H9 (cell line): Measurements from ENCODE around the gene CCDC172. TPM values are rescaled to one million over a fixed set of nuclear protein-coding genes. Genes with fewer than 3 reads are reported as not detected.

Experiments used
- DNase-seq: peaks from one replicate; pipeline ENCODE4 v3.0.0-alpha.2; 2017
- H2AFZ ChIP-seq: one replicate; pipeline ENCODE4 v1.6.1; 2013; ENCODE audit warnings: mild to moderate bottlenecking, low read length, control low read depth, moderate library complexity
- H2AK5ac ChIP-seq: 2 replicates; pipeline ENCODE4 v1.6.1; 2013; ENCODE audit warnings: low read length, control low read depth, mixed read lengths; ENCODE audit not compliant: insufficient read length
- H2BK120ac ChIP-seq: one replicate; pipeline ENCODE4 v1.6.1; 2013; ENCODE audit warnings: low read depth, mild to moderate bottlenecking, low read length, control low read depth, inconsistent platforms; ENCODE audit not compliant: poor library complexity, severe bottlenecking
- H2BK12ac ChIP-seq: 2 replicates; pipeline ENCODE4 v1.6.1; 2013; ENCODE audit warnings: low read length, control low read depth, mixed read lengths, low read depth; ENCODE audit not compliant: insufficient read length
- H2BK15ac ChIP-seq: 2 replicates; pipeline ENCODE4 v1.6.1; 2013; ENCODE audit warnings: low read depth, low read length, control low read depth
- H2BK20ac ChIP-seq: one replicate; pipeline ENCODE4 v1.6.1; 2013; ENCODE audit warnings: low read depth, mild to moderate bottlenecking, low read length, control low read depth, inconsistent platforms; ENCODE audit not compliant: poor library complexity, severe bottlenecking
- H2BK5ac ChIP-seq: 2 replicates; pipeline ENCODE4 v1.6.1; 2013; ENCODE audit warnings: low read length, control low read depth, mixed read lengths; ENCODE audit not compliant: insufficient read length
- H3K14ac ChIP-seq: 2 replicates; pipeline ENCODE4 v1.6.1; 2013; ENCODE audit warnings: low read length, control low read depth; ENCODE audit not compliant: insufficient read depth
- H3K18ac ChIP-seq: 2 replicates; pipeline ENCODE4 v1.6.1; 2013; ENCODE audit warnings: low read depth, mild to moderate bottlenecking, mixed read lengths, low read length, control low read depth; ENCODE audit not compliant: insufficient read length
- H3K23ac ChIP-seq: 2 replicates; pipeline ENCODE4 v1.6.1; 2013; ENCODE audit warnings: low read length, control low read depth, mixed read lengths, low read depth; ENCODE audit not compliant: insufficient read length
- H3K23me2 ChIP-seq: 2 replicates; pipeline ENCODE4 v1.6.1; 2013; ENCODE audit warnings: low read depth, mild to moderate bottlenecking, mixed read lengths, low read length, control low read depth; ENCODE audit not compliant: insufficient read length, poor library complexity, severe bottlenecking
- H3K27ac ChIP-seq: 2 replicates; pipeline ENCODE4 v1.5.1; 2013; ENCODE audit warnings: low read length, control low read depth, mixed read lengths, low read depth; ENCODE audit not compliant: insufficient read length
- H3K27me3 ChIP-seq: 2 replicates; pipeline ENCODE4 v1.6.1; 2013; ENCODE audit warnings: low read length, control low read depth, inconsistent platforms; ENCODE audit not compliant: insufficient read depth
- H3K4ac ChIP-seq: 2 replicates; pipeline ENCODE4 v1.6.1; 2013; ENCODE audit warnings: low read depth, mild to moderate bottlenecking, control low read depth, inconsistent platforms, low read length, moderate library complexity
- H3K4me1 ChIP-seq: 2 replicates; pipeline ENCODE4 v1.6.1; 2013; ENCODE audit warnings: low read length, control low read depth, inconsistent platforms; ENCODE audit not compliant: insufficient read depth
- H3K4me2 ChIP-seq: 2 replicates; pipeline ENCODE4 v1.6.1; 2013; ENCODE audit warnings: low read length, control low read depth, mixed read lengths; ENCODE audit not compliant: insufficient read length, insufficient read depth
- H3K56ac ChIP-seq: 2 replicates; pipeline ENCODE4 v1.6.1; 2013; ENCODE audit warnings: low read depth, mild to moderate bottlenecking, mixed read lengths, low read length, control low read depth; ENCODE audit not compliant: insufficient read length
- H3K79me1 ChIP-seq: 2 replicates; pipeline ENCODE4 v1.6.1; 2013; ENCODE audit warnings: low read depth, mild to moderate bottlenecking, moderate library complexity, low read length, control low read depth, inconsistent platforms; ENCODE audit not compliant: insufficient read depth, poor library complexity, severe bottlenecking
- H3K79me2 ChIP-seq: 2 replicates; pipeline ENCODE4 v1.6.1; 2013; ENCODE audit warnings: low read length, control low read depth, inconsistent platforms; ENCODE audit not compliant: insufficient read depth
- H3K9ac ChIP-seq: 2 replicates; pipeline ENCODE4 v1.6.1; 2013; ENCODE audit warnings: low read length, control low read depth, mixed read lengths; ENCODE audit not compliant: insufficient read length; ENCODE audit errors: extremely low read depth
- H3K9me3 ChIP-seq: one replicate; pipeline ENCODE4 v1.6.1; 2013; ENCODE audit warnings: low read depth, low read length, inconsistent platforms; ENCODE audit not compliant: control insufficient read depth
- H3T11ph ChIP-seq: one replicate; pipeline ENCODE4 v1.6.1; 2013; ENCODE audit warnings: mild to moderate bottlenecking, low read length, control low read depth, inconsistent platforms
- H4K20me1 ChIP-seq: one replicate; pipeline ENCODE4 v1.6.1; 2013; ENCODE audit not compliant: control insufficient read depth, insufficient read length, insufficient read depth
- H4K5ac ChIP-seq: 2 replicates; pipeline ENCODE4 v1.6.1; 2013; ENCODE audit warnings: low read depth, mild to moderate bottlenecking, mixed read lengths, low read length, control low read depth; ENCODE audit not compliant: insufficient read length
- H4K8ac ChIP-seq: replicated peaks from 2 replicates; pipeline ENCODE4 v1.6.1; 2013; ENCODE audit warnings: low read length, control low read depth, mixed read lengths, low read depth; ENCODE audit not compliant: insufficient read length
- H4K91ac ChIP-seq: 2 replicates; pipeline ENCODE4 v1.6.1; 2013; ENCODE audit warnings: low read depth, mild to moderate bottlenecking, moderate library complexity, mixed read lengths, low read length, control low read depth; ENCODE audit not compliant: insufficient read length
- H3K27ac Mint-ChIP-seq, 3 experiments: 2 replicates in 2 of 3; 3 replicates in 1 of 3; pipeline ENCODE4 v1.8.0; 2020 to 2021; ENCODE audit warnings: mixed read lengths in 3 of 3, mild to moderate bottlenecking in 1 of 3, moderate library complexity in 1 of 3
- H3K27me3 Mint-ChIP-seq: 2 replicates; pipeline ENCODE4 v1.8.0; 2021; ENCODE audit warnings: low read depth, mild to moderate bottlenecking, moderate library complexity, mixed read lengths
- H3K36me3 Mint-ChIP-seq, 3 experiments: 2 replicates in 2 of 3; 3 replicates in 1 of 3; pipeline ENCODE4 v1.8.0; 2020 to 2021; ENCODE audit warnings: low read depth in 3 of 3, mixed read lengths in 3 of 3; ENCODE audit not compliant: insufficient read depth in 1 of 3
- H3K4me1 Mint-ChIP-seq, 2 experiments: 2 replicates each; pipeline ENCODE4 v1.8.0; 2020; ENCODE audit warnings: mixed read lengths in 2 of 2
- H3K4me3 Mint-ChIP-seq, 2 experiments: 2 replicates in 1 of 2; 3 replicates in 1 of 2; pipeline ENCODE4 v1.8.0; 2020 to 2021; ENCODE audit warnings: mild to moderate bottlenecking in 2 of 2, mixed read lengths in 2 of 2, moderate library complexity in 1 of 2
- H3K9me3 Mint-ChIP-seq, 2 experiments: 2 replicates in 1 of 2; 3 replicates in 1 of 2; pipeline ENCODE4 v1.8.0; 2020; ENCODE audit warnings: mild to moderate bottlenecking in 2 of 2, mixed read lengths in 2 of 2, moderate library complexity in 1 of 2
- WGBS: extraction: QIAGEN DNeasy Blood & Tissue Kit; methylation state at CpG from one replicate; pipeline ENCODE4 v1.1.7; 2013; ENCODE audit warnings: missing lambda C conversion rate, low lambda C conversion rate, mixed read lengths; ENCODE audit not compliant: insufficient read length; ENCODE audit errors: extremely low coverage; 5-methylcytosine and 5-hydroxymethylcytosine counted together
- total RNA-seq: library from RNA; stranded (reverse); gene quantifications from 2 replicates; pipeline ENCODE4 v1.2.1, GENCODE V29; 2021
- TF ChIP-seq, protein P1 (sequence below): fragments of 200-600 bp; sonication (generic); conservative IDR thresholded peaks from 3 replicates; pipeline ENCODE4 v1.8.0; 2021; ENCODE audit warnings: antibody characterized with exemption, mild to moderate bottlenecking

Gene CCDC172
- total RNA-seq, 1 experiment from 2014 or later, result 1.3 TPM

- no peak for DNase-seq
- H3K4me3 Mint-ChIP-seq, result no peak overlapping the region
- H3K4me1 Mint-ChIP-seq, result peaks cover 4 to 7% of the 10 kb centered on the region in 2 experiments
- no peak overlapping the region for H3K23ac ChIP-seq
- no peaks in the 10 kb centered on the region for H3K79me2 ChIP-seq
- H3K27ac Mint-ChIP-seq, result no peak overlapping the region
- no peaks in the 10 kb centered on the region for H3K27me3 ChIP-seq
- H3K9me3 Mint-ChIP-seq, result no peaks in the 10 kb centered on the region
- no peak overlapping the region for H3K4ac ChIP-seq
- no peaks in the 10 kb centered on the region for H3K23me2 ChIP-seq
- H3K9ac ChIP-seq, result no peak overlapping the region
- TF ChIP-seq, protein P1, sequence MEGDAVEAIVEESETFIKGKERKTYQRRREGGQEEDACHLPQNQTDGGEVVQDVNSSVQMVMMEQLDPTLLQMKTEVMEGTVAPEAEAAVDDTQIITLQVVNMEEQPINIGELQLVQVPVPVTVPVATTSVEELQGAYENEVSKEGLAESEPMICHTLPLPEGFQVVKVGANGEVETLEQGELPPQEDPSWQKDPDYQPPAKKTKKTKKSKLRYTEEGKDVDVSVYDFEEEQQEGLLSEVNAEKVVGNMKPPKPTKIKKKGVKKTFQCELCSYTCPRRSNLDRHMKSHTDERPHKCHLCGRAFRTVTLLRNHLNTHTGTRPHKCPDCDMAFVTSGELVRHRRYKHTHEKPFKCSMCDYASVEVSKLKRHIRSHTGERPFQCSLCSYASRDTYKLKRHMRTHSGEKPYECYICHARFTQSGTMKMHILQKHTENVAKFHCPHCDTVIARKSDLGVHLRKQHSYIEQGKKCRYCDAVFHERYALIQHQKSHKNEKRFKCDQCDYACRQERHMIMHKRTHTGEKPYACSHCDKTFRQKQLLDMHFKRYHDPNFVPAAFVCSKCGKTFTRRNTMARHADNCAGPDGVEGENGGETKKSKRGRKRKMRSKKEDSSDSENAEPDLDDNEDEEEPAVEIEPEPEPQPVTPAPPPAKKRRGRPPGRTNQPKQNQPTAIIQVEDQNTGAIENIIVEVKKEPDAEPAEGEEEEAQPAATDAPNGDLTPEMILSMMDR, result no peak
- no peak overlapping the region for H3K27ac ChIP-seq
- no peaks in the 10 kb centered on the region for H3K27me3 Mint-ChIP-seq
- H2BK5ac ChIP-seq, result no peak overlapping the region
- H2BK15ac ChIP-seq, result no peak overlapping the region
- no peak overlapping the region for H4K5ac ChIP-seq
- H4K8ac ChIP-seq, result no peak overlapping the region
- no peak overlapping the region for H2AFZ ChIP-seq
- H3K9me3 ChIP-seq, result no peaks in the 10 kb centered on the region
- no peaks in the 10 kb centered on the region; the same call in 1 of the 2 replicates for H3K4me1 ChIP-seq
- no peaks in the 10 kb centered on the region for H3K36me3 Mint-ChIP-seq
- no peak overlapping the region for H3T11ph ChIP-seq
- no peak overlapping the region for H3K56ac ChIP-seq
- H3K14ac ChIP-seq, result no peak overlapping the region
- H2BK20ac ChIP-seq, result no peak overlapping the region
- H2BK120ac ChIP-seq, result no peak overlapping the region
- H3K4me2 ChIP-seq, result no peak overlapping the region
- no peak overlapping the region for H2AK5ac ChIP-seq
- no peak overlapping the region for H4K91ac ChIP-seq
- H2BK12ac ChIP-seq, result no peak overlapping the region
- no peaks in the 10 kb centered on the region for H4K20me1 ChIP-seq
- no peak overlapping the region for H3K18ac ChIP-seq
- H3K79me1 ChIP-seq, result no peaks in the 10 kb centered on the region
- no CpG with 5 or more reads among the region's 2 CpGs for WGBS
These were observed 7.7 kb upstream of the CCDC172 start for GRCh38 chr10:116316503-116316902.
